Activated naive CD4-positive, alpha-beta T cell treated with anti-CD3 and anti-CD28 coated beads, Interleukin-2, amount 50 U/mL, for 16 hours (primary cell): ENCODE data around the gene MAD1L1.

Source experiments
- DNase-seq: peaks from one replicate; pipeline ENCODE4 v3.0.0-alpha.2; 2020

MAD1L1 gene

DNA sequence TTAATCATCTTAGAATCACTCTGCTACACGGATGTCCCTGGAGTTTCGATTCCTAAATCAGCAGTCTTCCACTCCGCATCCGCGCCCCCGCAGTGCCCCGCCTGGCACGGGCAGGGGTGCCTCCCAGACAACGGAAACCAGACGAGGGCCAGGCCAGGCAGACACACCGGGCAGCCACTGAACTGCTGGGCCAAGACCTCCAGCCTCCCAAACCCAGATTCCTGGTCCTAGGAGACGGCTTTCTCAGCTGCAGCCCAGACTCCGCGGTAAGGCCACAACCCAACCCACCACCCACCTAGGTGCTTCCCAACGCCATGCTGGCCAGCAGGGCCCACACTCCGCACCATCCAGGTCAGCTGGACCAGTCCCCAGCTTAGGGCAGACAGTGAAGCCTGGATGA lies 33.2 kb downstream of the MAD1L1 start:
- no peak for DNase-seq

DNA sequence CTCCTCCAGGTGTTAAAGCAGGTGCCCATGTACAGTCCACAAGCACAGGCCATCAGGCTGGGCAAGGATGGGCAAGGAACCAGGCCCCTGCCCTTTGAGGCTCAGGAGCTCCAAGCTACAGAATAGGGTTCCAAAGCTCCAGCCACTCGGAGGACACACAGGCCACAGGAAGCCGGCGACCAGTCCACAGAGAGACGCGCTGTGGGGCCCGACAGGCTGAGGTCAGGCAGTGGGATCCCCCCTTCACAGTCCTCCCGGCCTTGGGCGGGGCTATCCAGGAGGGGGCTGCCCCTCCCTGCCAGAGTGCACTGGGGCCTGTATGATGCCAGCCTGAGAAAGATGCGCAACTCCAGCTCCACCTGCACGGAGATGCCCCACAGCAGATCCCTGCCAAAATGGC lies 34.0 kb downstream of the MAD1L1 start:
- DNase-seq, result no peak

DNA sequence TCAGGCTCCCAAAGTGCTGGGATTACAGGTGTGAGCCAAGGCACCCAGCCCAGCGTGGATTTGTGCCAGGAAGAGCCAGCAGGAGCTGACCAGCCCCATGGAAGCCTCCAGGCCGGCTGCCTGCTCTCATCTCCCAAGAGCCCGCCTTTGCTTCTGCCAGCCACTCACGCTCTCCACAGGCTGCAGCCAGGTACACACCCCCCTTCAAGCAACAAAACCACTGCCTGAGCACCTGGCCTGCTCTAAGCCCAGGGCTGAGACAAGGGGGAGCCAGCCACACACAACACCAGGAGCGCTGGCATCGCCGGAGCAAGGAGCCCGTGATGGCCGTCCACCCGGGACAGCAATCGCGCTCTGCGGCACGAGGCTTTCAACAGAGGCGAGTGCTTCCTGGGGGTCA lies 34.5 kb downstream of the MAD1L1 start:
- no peak for DNase-seq

DNA sequence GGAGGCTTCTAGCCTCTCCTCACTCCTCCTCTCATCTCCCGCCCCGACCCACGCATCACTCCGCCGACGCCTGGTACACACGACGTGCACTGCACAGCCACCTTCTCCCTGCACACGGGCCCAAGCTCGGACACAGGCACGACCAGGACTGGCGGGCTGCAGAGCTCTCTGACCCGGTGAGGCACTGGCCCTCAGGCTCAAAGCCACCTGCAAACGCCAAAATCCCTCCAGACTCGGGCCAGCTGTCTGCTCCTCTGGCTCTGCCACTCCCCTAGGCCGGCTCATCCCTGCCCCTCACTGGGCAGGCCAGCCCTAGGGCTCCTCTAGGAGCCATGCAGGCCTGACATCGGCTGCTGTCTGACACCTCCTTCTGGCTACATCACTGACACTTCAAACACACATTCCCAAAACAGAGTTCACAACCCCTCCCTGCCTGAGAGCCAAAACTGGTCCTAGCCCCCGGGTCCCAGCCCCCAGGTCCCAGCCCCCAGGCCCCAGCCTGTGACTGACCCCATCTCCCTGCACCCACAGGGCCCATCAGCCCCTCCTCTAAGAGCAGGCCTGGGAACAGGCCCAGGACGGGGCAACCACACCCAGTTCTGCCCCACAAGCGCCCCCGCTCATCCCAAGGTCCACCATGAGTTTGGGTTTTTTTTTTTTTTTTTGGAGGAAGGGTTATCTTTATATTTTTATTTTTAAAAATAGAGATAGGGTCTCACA lies 35.1 kb downstream of the MAD1L1 start:
- no peak for DNase-seq

DNA sequence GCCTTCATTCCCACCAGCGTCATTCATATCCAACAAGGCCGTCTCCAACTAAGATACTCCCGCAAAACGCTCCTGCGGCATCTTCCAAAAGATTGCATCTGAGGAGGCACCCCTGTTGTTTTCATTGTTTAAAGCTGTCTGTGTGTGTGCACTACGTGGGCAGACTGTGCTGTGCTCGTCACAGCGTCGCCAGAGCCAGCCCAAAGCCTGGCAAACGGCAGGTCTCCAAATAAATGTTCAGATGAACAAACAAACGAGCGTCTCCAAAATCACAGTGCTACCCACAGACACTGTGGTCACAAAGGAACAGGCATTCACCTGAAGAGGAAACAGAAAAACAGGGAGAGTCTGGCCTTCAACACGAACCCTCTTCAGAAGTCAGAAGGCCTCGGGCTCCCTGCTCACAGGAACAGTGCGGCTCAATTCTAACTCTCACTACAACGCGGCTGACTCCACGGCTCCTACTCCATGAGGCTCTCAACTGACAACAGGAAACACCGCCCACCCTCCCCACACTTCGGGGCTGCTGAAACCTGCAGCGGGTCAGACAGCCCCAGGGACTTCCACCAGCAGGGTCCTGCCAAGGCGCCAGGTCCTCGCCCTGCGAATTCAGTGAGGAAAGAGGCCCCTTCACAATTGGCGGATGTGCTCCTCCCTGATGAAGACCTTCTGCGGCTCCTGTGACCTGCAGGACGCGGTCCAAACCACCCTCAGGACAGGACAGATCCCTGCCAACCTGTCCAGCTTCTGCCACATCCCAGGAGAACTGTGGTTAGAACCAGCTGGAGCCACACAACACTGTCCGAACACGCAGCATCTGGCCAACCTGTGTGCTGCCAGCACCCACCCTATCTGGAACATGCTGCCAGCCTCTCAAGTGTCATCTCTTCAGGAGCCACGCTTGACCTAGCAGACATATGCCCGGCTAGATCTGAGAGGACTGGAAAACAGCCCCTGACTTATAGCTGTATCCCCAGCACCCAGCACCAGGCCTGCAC lies 36.1 kb downstream of the MAD1L1 start:
- no peak for DNase-seq

DNA sequence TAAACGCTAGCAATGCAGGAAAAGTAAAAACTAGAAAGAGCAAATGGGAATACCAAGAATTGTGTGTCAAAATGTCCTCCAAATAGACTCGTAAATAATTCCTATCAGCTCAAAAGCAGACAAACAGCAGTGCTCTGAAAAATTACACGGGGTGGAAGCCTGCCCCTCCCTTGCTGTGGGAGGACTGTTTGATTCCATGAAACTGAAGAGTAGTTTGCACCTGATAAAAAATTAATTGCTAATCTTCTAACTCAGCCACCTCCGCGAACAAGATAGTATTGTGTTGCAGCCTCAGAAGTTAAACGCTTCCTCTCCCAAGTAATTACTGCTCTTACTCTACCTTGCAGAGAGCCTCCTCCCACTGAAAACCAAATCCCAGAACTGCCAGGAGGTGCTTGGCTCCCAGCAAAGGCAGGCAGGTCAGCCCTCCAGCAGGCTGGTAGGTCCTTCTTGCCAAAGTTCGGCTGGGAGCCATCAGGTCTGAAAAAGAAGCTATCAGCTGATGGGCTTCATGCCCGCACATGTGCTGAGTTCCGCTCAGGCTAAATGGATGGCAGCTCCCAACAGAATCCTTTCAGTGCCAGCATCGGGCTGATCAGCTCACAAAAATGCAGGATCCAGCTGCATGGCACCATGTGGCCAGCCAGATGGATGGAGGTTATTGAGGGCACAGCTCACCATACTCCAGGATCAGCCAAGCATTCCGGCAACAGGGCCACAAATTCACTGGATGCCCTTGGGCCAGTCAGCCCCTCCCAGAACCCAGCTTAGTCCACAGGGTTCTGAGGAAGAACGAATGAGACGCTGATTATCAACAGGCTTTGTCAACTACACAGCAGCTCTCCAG lies 37.1 kb downstream of the MAD1L1 start:
- DNase-seq, result no peak

DNA sequence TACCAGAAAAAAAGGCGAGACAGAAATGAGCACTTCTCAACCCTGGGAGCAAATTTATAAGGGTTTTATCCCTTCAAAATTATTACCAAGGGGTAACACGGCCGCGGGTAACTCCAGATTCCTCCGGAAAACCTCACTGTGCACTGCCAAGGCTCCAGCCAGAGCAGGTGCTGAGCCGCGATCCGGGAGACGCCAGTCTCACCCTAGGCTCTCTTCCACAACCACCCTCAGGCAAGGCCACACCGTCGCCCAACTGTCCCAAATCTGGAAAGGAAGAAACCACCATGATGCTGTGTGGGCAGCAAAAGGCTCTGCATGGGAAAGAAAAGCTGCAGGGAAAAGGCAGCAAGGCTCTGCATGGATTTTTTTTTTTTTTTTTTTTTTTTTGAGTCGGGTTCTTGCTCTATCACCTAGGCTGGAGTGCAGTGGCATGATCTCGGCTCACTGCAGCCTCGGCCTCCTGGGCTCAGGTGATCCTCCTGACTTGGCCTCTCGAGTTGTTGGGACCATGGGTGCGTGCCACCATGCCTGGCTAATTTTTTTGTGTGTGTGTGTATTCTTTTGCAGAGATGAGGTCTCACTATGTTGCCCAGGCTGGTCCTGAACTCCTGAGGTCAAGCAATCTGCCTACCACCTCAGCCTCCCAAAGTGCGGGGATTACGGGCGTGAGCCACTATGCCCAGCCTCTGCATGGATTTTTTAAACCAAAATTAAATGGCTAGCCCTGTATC lies 39.0 kb downstream of the MAD1L1 start:
- DNase-seq, result no peak

DNA sequence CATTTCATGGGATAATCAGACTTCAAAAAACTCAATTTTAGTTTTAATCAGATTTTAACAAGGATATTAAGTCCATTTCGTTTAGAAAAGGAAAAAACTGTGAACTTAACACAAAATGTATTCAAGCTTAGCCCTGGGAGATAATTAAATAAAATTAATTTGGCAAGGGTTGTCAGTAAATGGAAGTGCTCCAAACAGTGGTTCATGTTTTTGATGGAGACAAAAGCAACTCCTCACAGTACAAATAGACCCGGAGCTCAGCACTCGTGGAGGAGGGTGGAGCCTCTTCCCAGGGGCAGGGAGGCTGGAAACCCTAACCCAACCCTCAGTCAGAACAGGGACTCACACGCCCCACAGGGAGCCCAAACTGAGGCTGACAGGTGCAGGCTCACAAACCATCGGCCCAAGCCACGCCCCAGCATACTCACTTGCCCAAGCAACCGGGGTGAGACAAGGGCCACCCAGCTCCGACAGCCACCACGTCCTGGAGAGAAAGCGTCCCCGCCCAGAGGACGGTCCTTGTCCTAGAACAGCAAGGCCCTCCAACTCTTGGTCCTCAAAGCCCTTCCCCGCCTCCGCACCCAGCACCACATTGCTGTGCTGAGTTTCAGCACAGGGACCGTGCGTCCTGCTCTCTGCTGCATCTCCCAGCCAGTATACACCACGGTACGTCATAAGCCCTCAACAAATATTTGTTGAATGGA lies 39.8 kb downstream of the MAD1L1 start:
- no peak for DNase-seq

DNA sequence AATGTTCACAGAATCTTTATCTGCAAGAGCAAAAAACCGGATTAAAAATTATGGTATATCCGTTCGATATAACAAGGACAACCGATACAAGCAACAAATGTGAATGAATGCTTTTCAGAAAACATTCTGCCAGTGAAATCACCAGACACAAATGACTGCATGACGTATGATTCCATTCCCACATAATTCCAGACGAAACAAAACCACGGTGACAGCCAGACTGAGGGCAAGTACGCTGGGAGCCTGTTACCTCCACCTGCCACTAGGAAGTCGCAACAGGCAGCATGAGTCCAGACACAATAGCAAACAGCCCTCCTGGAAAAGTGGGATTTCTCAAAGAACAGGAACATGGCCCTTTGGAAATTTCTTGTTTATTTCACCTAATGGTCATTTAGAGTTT lies 41.7 kb downstream of the MAD1L1 start:
- no peak for DNase-seq

DNA sequence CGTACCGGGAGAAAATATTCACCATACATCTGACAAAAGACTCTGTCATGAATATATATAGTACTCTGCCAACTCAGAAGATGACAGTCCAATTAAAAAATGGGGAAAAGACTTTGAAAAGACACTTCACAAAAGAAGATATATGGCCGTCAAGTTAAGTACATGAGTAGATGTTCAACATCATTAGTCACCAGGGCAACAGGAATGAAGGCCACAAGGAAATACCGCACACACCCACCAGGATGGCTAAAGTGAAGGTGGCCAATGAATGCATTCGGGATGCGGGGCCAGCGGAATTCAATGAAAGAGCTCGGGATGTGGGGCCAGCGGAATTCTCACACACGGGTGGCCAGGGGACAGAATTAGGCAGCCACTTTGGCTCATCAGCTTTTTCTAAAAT lies 42.2 kb downstream of the MAD1L1 start:
- DNase-seq, result no peak

DNA sequence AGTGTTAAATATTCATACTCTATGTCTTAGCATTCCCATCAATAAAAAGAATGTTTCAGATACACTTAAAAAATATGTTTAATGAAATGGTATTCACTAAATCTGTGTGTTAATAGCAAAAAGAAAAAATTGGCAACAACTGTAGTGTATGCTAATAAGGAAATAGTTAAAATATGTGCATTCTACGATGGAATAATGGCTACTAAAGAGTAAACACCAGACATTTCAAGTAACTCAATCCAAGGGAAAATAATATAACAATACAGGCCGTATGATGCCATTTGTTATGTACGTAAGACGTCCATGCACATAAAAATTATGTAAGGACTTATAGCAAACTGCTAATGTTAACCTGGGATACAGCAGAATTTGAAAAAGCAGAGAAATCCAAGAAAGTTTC lies 46.6 kb downstream of the MAD1L1 start:
- DNase-seq, result no peak

DNA sequence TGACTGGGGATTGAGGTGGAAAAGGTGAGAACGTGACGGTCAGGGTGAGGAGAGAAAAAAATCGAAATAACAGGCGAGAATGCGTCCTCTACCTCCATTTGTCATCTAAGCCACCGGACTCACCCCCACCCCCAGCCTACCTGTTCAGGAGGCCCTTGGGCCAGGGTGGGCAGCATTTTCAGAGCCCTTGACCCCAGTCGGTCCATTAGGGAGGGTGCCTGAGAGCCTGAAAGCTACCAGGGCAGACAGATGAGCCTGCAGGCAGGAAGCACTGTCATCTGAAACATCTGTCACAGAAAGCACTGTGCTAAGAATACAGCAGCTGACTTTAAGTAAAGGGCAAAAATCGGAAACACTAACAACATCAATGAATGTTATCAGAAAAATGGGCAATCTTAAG lies 47.0 kb downstream of the MAD1L1 start:
- DNase-seq, result no peak

DNA sequence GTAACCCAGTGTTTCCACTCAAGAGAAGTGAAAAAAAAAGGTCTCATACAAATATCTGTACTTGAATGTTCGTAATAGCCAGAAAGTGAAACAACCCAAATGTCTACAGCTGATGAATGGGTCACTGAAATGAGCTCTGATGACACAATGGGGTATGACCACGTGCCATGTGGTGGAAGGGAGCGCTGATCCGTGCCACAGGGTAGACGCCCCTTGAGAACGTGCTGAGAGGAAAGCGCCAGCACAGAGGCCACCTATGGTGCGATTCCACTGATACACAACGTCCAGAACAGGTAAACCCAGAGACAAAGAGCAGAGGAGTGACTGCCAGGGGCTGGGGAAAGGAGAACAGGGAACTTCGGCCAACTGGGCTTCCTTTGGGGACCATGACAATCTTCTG lies 50.3 kb downstream of the MAD1L1 start:
- no peak for DNase-seq

DNA sequence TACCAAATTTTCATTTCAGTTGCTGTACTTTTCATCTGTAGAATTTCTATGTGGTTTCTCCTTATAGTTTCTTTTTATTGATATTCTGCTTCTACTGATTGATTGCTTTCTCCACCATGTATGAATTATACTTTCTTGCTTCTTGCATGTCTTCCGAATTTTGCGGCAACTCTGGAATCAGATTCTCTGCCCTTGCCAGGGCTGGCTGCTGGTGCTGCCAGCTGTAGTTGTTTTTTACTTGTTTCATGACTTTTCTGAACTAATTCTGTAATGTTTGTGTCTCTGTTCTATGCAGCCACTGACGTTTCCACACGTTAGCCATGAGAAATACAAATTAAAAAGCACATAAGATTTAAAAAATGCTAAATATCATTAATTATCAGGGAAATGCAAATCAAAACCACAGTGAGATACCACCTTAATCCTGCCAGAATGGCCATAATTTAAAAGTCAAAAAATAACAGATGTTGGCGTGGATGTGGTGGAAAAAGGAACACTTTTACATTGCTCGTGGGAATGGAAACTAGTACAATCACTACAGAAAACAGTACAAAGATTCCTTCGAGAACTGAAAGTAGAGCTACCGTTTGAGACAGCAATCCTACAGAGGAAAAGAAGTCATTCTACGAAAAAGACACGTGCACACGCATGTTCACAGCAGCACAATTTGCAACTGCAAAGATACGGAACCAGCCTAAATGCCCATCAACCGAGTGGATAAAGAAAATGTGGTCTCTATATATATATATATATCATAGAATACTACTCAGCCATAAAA lies 51.5 kb downstream of the MAD1L1 start:
- DNase-seq, result no peak

DNA sequence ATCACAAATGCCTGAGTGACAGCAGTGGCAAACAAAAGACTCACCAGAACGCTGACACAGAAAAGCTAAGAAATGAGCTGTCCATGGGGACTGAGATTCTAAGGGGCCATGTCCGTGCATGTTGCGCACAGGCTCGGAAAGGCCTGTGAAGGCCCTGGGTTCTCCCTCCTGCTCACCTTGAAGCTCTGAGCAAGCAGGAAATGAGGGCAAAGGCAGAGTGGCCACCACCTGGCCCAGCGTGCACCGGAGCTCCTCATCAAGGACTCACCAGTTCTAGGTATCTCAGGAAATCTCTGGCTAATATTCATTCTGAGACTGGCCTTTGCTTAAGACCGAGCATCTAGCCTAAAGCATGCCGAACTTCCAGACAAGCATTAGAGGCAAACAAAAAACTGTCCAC lies 52.7 kb downstream of the MAD1L1 start:
- no peak for DNase-seq

DNA sequence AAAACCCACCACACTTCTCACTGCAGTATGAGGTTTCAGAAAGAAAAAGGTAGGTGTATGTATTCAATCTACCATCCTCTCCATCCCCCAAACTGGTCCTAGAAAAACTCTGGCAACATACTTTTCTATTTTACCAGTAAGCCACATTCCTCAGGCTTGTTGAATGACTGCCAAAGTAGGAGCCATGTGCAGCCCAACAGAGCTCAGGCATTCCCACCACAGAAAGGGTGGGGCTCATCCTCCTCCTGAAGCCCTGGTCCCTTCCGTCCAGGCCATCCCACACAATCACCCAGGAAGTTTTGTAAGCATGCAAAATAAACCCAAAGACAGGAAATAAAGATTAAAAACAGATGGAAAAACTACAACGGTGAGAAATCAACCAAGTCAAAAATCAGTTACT lies 57.2 kb downstream of the MAD1L1 start:
- no peak for DNase-seq

DNA sequence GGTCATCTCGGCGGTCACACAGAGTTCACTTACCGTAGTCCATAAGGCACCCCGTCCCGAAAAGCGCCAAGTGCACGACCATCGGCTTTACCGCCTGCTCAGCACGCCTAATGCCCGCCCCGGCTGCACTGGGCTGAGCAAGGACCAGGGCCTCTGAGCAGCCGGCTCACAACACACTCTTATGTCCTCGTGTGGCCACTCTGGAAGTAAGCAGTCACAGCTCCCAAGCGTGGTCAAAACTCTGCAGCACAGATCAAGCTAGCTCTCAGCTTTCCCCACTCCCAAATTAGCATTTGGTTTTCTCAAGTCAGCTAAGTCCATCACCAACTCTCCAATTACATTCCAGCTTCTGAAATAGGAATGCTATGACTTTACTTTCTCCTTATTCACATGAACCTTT lies 57.7 kb downstream of the MAD1L1 start:
- DNase-seq, result no peak

DNA sequence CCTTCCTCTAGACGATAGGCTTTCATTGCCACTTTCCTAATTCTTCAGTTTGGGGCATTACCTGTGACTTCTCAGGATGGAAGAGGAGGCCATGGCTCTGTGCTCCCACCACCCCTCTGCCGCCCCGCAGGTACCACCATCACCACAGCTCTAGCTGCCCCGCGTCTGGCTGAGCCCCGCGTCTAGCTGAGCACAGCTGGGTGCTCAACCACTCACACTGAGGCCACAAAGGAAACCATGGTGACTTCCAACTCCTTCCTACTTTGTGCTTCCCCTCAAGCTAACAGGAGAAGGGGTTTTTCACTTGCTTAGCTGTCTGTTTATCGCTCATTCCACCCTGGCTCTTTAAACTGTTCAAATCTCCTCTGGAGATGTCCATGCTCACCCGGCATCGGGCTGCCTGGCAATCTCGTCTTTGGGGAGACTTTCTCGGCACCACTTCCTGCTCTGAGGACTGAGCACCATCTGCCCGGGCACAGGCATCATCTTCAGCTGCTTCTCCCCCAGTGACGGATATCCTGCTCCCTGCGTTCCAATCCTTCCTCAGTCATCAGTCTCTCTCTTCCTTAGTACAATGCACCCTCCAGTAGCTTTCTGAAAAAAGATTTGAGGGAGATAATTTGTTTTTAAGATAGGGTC lies 59.4 kb downstream of the MAD1L1 start:
- no peak for DNase-seq

DNA sequence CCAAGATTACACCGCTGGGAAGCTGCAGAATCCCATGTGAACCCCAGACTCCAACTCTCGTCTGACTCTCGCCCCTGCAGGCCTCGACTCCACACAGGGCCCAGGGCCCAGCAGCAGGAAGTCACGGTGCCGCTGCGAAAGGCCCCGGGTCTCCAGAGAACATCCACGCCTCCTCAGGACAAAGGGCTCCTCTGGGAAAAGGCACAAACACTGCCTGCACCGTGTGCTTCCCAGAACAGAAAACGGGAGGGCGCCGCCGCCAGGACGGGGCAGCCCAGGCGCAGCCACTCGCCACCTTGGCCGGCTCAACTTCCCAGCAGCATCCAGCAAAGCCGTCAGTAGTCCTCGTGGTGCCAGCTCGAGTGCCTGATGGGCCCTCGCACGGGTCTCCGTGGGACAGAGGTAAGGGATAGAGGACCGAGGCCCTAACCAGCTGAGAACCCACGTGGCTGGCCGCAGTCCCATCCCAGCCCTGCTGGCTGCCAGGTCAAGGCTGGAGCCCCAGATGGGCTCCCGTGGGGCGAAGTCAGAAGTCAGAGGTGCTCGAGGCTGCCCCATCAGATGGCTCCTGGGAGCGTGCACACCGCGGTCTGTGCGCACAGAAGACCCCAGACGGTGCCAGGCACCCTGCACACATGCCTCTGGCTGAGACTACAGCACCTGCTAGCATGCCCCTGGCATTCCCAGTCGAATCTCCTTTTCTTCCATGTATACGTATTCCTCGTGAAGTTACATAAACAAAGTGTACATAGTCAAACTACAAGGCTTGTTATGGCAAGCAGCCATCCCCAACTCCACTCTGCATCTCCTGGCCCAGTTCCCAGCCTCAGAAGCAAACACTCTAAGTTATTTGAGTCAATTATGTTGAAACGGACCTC lies 60.2 kb downstream of the MAD1L1 start:
- no peak for DNase-seq

DNA sequence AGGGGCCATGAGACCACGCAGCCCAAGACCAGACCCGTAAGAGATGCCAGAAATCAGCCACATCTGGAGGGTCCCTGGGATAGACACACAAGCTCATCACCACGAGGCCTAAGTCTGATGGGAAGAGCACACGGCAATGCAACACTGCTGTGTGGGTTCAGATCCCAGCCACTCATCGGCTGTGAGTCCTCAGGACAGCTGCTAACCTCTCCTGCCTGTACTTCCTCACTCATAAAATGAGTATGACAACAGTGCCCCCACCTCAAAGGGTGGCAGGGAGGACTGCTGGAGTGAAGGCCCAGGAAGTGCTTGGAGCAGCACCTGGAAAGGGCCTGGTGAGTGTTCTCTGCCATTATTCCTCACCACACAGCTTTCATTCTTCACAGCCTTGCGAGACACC lies 60.9 kb downstream of the MAD1L1 start:
- DNase-seq, result no peak
